Activated naive CD4-positive, alpha-beta T cell treated with anti-CD3 and anti-CD28 coated beads, Interleukin-2, amount 10 ng/mL, durations not matched to agents 5 hours and 36 hours (primary cell): ENCODE results near the gene DMAC2. TPM values are rescaled to one million over a fixed set of nuclear protein-coding genes. Genes with fewer than 3 reads are reported as not detected.

Experiments used
- total RNA-seq, 2 experiments: library from RNA; stranded (reverse); gene quantifications; one replicate each; pipeline ENCODE4 v1.2.3, GENCODE V29; 2021

The DMAC2 gene
- 10 to 100 TPM; 39.4 to 42.0 TPM for total RNA-seq

GRCh38 chr19:41439441-41440222 is at the start of gene DMAC2:
TSS of gene DMAC2 (minus strand) at chr19:41439912. CDS start at chr19:41439899, 13 bp downstream.

GRCh38 chr19:41442473-41443355 is 3.0 kb upstream of the DMAC2 start, which contains the start of gene ERICH4:
TSS of gene ERICH4 (plus strand) at chr19:41443156. CDS start at chr19:41443170, 14 bp downstream.

GRCh38 chr19:41426952-41427646 is 12.6 kb downstream of the DMAC2 start, which contains the start of gene B3GNT8:
TSS of gene B3GNT8 (minus strand) at chr19:41427374. CDS start at chr19:41426778, 596 bp downstream.

GRCh38 chr19:41397086-41398049 is 42.3 kb downstream of the DMAC2 start, which contains the start of the genes BCKDHA and EXOSC5:
TSS of gene BCKDHA (plus strand) at chr19:41397818. CDS start at chr19:41397828, 10 bp downstream.
TSS of gene EXOSC5 (minus strand) at chr19:41397359. CDS start at chr19:41397328, 31 bp downstream.

Other genes starting within 250 kb of the DMAC2 start
- gene CYP2S1, start 246.7 kb downstream of the DMAC2 start, total RNA-seq: 1 to 10 TPM in 1 of 2 experiments, under 1 TPM in 1; 0.94 to 1.8 TPM
- under 1 TPM; 0.17 to 0.30 TPM for gene AXL, start 220.7 kb downstream of the DMAC2 start, total RNA-seq
- 100 to 1,000 TPM; 331 to 335 TPM for gene HNRNPUL1, start 175.5 kb downstream of the DMAC2 start, total RNA-seq
- 10 to 100 TPM; 39.4 to 40.0 TPM for gene CCDC97, start 129.7 kb downstream of the DMAC2 start, total RNA-seq
- 100 to 1,000 TPM; 226 to 232 TPM for gene TGFB1, start 86.0 kb downstream of the DMAC2 start, total RNA-seq
- gene B9D2, start 75.8 kb downstream of the DMAC2 start, total RNA-seq: 10 to 100 TPM; 10.7 to 14.3 TPM
- 1 to 10 TPM; 8.9 TPM for gene TMEM91, start 63.4 kb downstream of the DMAC2 start, total RNA-seq
- gene EXOSC5, start 42.6 kb downstream of the DMAC2 start, total RNA-seq: 10 to 100 TPM; 26.3 to 28.4 TPM
- 10 to 100 TPM; 18.3 to 20.3 TPM for gene BCKDHA, start 42.1 kb downstream of the DMAC2 start, total RNA-seq
- gene B3GNT8, start 12.5 kb downstream of the DMAC2 start, total RNA-seq: 1 to 10 TPM in 1 of 2 experiments, under 1 TPM in 1; 0.88 to 2.0 TPM
- not detected for gene ERICH4, start 3.2 kb upstream of the DMAC2 start, total RNA-seq
- gene CEACAM21, start 136.3 kb upstream of the DMAC2 start, total RNA-seq: 100 to 1,000 TPM; 116 to 121 TPM
- gene CEACAM4, start 187.2 kb upstream of the DMAC2 start, total RNA-seq: not detected
- not detected for gene CEACAM7, start 248.4 kb upstream of the DMAC2 start, total RNA-seq